Activated naive CD4-positive, alpha-beta T cell treated with anti-CD3 and anti-CD28 coated beads, Interleukin-2, amount 10 ng/mL, durations not matched to agents 7 days and 5 days (primary cell): ENCODE results near the gene GRIK1.

Source experiments
- CTCF ChIA-PET: fragments of 350-600 bp; sonication (Branson Sonifier 250); formaldehyde crosslinking; loops from one replicate; lab custom pipeline; 2021; ENCODE audit warnings: antibody characterized with exemption; lab: Charles Lee
- DNase-seq: peaks from one replicate; pipeline ENCODE4 v3.0.0-alpha.2; 2020
- H3K27ac Mint-ChIP-seq: one replicate; pipeline ENCODE4 v1.8.0; 2021; ENCODE audit warnings: mild to moderate bottlenecking, moderate library complexity, mixed read lengths
- H3K27me3 Mint-ChIP-seq: one replicate; pipeline ENCODE4 v1.8.0; 2021; ENCODE audit warnings: mild to moderate bottlenecking, mixed read lengths
- H3K36me3 Mint-ChIP-seq: one replicate; pipeline ENCODE4 v1.8.0; 2021; ENCODE audit warnings: mixed read lengths
- H3K4me1 Mint-ChIP-seq: one replicate; pipeline ENCODE4 v1.8.0; 2021; ENCODE audit warnings: mixed read lengths
- H3K4me3 Mint-ChIP-seq: one replicate; pipeline ENCODE4 v1.8.0; 2021; ENCODE audit warnings: mild to moderate bottlenecking, moderate library complexity, mixed read lengths
- H3K9me3 Mint-ChIP-seq: one replicate; pipeline ENCODE4 v1.8.0; 2021; ENCODE audit warnings: mixed read lengths

The GRIK1 gene

DNA sequence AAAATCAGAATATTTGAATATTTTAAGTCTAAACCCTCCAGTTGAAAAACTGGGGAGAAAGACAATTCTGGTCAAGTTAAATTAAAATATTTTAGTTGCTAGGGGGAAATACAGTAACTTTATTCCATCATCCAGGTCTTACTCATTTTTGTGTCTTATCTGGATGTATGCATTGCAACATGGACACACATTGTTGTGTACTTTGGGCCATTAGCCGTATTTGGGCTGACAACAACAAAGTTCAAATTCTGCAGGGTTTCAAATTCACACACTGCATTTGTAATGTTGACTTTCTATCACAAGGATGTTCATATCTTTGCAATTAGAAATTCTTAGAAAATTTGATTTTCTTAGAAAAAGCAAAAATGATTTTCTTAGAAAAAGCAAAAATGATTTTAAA, 391.8 kb downstream of the GRIK1 start:
- H3K27ac Mint-ChIP-seq: no peak overlapping the region
- CTCF ChIA-PET: no interaction called here
- H3K27me3 Mint-ChIP-seq: no peaks in the 10 kb centered on the region
- no peaks in the 10 kb centered on the region for H3K4me1 Mint-ChIP-seq
- DNase-seq: no peak
- no peaks in the 10 kb centered on the region for H3K9me3 Mint-ChIP-seq
- H3K4me3 Mint-ChIP-seq: no peak overlapping the region
- H3K36me3 Mint-ChIP-seq: no peaks in the 10 kb centered on the region

DNA sequence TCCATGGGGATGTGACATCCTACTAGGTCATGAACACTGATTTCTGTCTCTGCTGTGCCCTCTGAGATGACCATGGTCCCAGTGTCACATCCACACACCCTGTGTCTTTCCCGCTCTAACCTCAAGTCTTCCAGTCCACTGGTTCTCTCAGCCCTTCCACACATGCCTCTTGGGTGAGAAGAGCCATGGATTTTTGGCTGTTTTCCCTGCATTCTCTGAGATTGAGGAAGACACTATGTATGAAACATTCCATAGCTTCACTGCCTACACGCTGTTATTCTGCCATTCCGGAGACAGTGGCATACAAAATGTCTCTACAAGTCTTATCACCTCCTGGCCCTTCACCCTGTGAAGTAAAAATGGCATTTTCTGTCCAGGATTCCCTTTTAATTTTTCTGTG, 393.7 kb downstream of the GRIK1 start:
- no peak for DNase-seq
- H3K27me3 Mint-ChIP-seq: no peaks in the 10 kb centered on the region
- no peaks in the 10 kb centered on the region for H3K36me3 Mint-ChIP-seq
- CTCF ChIA-PET: no interaction called here
- H3K9me3 Mint-ChIP-seq: no peaks in the 10 kb centered on the region
- H3K4me1 Mint-ChIP-seq: no peaks in the 10 kb centered on the region
- no peak overlapping the region for H3K4me3 Mint-ChIP-seq
- no peak overlapping the region for H3K27ac Mint-ChIP-seq

DNA sequence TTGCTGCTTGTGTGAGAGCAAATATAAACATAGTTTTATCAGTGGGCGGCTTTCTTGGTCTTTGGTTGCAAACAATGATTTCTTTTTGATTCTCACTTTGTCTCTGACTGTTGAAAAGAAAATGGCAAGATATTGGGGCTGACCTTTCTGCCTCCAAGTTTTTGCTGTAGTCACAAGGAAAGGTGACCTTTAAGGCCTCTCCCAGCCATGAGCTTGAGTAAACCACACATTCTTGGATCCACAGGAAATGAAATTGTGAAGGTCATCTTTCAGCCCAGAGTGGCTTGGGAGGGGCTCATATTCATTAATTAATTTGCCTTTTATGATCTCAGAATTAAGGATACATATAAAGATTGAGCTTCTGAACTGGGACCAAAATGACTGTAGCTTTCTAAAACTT, 399.5 kb downstream of the GRIK1 start:
- no peak overlapping the region for H3K4me3 Mint-ChIP-seq
- no peaks in the 10 kb centered on the region for H3K27me3 Mint-ChIP-seq
- CTCF ChIA-PET: no interaction called here
- no peak for DNase-seq
- H3K9me3 Mint-ChIP-seq: peaks cover 3% of the 10 kb centered on the region
- H3K36me3 Mint-ChIP-seq: no peaks in the 10 kb centered on the region
- H3K4me1 Mint-ChIP-seq: no peaks in the 10 kb centered on the region
- no peak overlapping the region for H3K27ac Mint-ChIP-seq

DNA sequence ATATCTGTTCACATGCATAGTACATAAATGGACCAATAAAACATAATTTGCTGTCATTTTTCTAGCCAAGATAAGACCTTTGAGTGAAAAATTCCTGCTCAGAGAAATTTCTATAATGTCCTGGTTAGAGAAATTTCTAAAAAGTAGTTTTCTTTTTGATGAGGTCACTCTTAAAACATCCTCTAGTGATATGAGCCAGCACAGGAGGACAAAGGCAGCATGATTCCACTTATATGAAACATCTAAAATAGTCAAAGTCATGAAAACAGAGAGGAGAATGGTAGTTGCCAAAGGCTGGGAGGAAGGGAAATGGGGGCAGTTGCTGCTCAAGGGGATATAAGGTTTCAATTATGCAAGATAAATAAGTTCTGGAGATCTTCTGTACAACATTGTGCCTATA, 401.7 kb downstream of the GRIK1 start:
- no peak for DNase-seq
- Mint-ChIP-seq H3K27ac (no peak overlapping the region), H3K4me3 (no peak overlapping the region), H3K9me3 (peaks cover 3% of the 10 kb centered on the region), H3K36me3 (no peaks in the 10 kb centered on the region), H3K4me1 (no peaks in the 10 kb centered on the region), H3K27me3 (no peaks in the 10 kb centered on the region)
- CTCF ChIA-PET: no interaction called here

DNA sequence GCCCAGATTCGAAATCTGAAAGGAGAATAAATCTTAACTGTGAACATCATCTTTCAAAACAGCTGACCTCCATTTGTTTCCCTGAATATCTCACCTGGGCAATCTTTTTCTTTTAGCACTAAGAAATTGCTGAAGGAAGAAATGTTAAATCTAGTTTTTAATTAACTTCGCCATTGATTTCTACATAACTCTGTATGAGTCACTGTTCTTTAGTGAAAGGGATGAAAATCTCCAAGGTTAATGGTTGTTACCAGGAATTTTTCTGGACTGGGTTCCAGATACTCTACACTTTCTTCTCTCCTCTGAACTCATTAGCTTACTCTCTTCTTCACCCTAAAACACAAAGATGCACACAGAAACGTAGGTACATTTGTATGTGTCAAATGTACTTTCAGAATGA, 405.3 kb downstream of the GRIK1 start:
- Mint-ChIP-seq H3K36me3 (no peaks in the 10 kb centered on the region), H3K27ac (no peak overlapping the region)
- CTCF ChIA-PET: no interaction called here

DNA sequence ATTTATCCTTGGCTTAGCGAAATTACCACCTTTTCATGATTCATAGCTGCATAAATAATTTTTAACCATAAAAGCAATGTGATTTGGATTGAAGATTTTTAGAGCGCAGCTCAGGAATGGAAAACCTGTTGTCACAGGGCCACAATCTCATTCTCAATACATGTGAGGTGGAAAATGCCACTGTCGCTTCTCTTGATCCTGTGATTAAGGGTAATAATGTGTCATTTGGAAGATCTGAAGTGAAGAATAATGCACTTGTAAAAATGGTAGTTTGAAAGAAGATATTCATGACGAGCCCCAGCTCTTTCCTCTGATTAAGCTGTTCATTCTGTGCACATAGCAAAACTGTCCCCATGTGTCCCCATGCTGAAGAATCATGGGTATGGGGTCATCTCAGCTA, 410.7 kb downstream of the GRIK1 start:
- Mint-ChIP-seq H3K27ac (no peak overlapping the region), H3K9me3 (peaks cover 16% of the 10 kb centered on the region), H3K27me3 (no peaks in the 10 kb centered on the region), H3K36me3 (no peaks in the 10 kb centered on the region), H3K4me3 (no peak overlapping the region), H3K4me1 (no peaks in the 10 kb centered on the region)
- DNase-seq: no peak
- CTCF ChIA-PET: no interaction called here

More for the DNA sequence above, 405.3 kb downstream of the GRIK1 start:
- DNase-seq: no peak
- Mint-ChIP-seq H3K4me3 (no peak overlapping the region), H3K27me3 (no peaks in the 10 kb centered on the region), H3K4me1 (no peaks in the 10 kb centered on the region), H3K9me3 (peaks cover 3% of the 10 kb centered on the region)

DNA sequence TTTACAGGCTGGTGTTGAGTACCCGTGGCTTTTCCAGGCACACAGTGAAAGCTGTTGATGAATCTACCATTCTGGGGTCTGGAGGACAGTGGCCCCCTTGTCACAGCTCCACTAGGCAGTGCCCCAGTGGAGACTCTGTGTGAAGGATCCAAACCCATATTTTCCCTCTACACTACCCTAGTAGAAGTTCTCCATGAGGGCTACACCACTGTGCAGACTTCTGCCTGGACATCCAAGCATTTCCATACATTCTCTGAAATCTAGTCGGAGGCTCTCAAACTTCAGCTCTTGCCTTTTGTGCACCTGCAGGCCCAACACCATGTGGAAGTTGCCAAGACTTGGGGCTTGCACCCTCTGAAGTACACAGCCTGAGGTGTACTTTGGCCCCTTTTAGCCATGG, 413.3 kb downstream of the GRIK1 start:
- CTCF ChIA-PET: no interaction called here
- Mint-ChIP-seq H3K9me3 (peaks cover 16% of the 10 kb centered on the region), H3K27me3 (no peaks in the 10 kb centered on the region), H3K36me3 (no peaks in the 10 kb centered on the region), H3K4me3 (no peak overlapping the region), H3K27ac (no peak overlapping the region), H3K4me1 (no peaks in the 10 kb centered on the region)
- DNase-seq: no peak

DNA sequence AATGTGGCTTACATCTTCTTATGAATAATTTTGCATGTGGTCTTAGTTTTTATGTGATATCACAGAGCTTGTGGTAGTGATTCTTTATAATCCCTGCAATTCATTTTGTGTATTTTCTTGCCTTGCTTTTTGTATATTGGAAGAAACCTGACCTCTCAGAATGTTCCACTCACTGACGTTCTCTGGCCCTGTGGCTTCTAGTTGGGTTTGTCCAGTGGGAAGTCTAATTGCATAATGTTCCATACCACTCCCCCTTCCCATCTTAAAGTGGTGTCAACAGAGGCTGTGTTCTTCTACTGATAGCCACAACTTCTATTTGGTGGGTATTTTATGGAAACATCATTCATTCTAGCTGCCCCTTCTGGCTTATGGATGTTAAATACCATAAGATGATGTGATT, 415.7 kb downstream of the GRIK1 start:
- peaks cover 16% of the 10 kb centered on the region for H3K9me3 Mint-ChIP-seq
- no peaks in the 10 kb centered on the region for H3K4me1 Mint-ChIP-seq
- no peak overlapping the region for H3K4me3 Mint-ChIP-seq
- no peak overlapping the region for H3K27ac Mint-ChIP-seq
- H3K27me3 Mint-ChIP-seq: no peaks in the 10 kb centered on the region
- CTCF ChIA-PET: no interaction called here
- no peak for DNase-seq
- H3K36me3 Mint-ChIP-seq: no peaks in the 10 kb centered on the region

DNA sequence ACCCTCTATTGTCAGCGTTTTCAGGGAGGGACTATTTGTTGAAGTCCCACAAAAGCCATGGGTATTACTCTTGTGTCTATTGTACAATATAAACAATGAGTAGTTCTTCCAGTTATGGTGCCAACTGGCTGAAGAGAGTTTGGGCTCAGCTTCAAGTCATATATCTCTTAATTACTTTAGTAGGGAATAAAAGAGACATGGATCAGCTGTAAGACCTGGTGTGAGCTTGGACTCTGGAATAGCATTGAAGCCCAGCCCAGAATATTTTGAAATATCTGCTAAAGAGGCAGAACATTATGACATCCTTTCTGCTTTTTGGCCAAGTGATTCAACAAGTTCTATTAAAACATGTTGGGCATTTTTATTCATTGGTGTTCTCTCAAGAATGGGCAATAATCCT, 416.1 kb downstream of the GRIK1 start:
- CTCF ChIA-PET: no interaction called here

DNA sequence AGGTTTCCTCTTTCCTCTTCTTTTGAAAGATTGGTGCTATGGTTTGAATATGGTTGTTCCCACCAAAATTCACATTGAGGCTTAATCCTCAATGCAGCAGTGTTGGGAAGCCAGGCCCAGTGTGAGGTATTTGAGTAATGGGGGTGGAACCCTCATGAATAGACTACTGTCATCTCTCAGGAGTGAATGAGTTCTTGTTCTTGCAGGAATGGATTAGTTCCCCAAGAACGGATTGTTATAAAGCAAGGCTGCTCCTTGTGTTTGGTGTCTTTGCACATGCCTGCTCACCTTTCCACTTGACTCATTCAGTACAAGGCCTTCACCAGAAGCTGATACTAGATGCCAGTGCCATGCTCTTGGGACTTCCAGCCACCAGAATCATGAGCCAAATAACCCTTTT, 417.9 kb downstream of the GRIK1 start:
- DNase-seq: no peak
- no peak overlapping the region for H3K27ac Mint-ChIP-seq
- CTCF ChIA-PET: no interaction called here
- H3K36me3 Mint-ChIP-seq: no peaks in the 10 kb centered on the region
- H3K9me3 Mint-ChIP-seq: peaks cover 11% of the 10 kb centered on the region
- H3K4me1 Mint-ChIP-seq: no peaks in the 10 kb centered on the region
- no peak overlapping the region for H3K4me3 Mint-ChIP-seq
- H3K27me3 Mint-ChIP-seq: no peaks in the 10 kb centered on the region

More for the DNA sequence above, 416.1 kb downstream of the GRIK1 start:
- no peaks in the 10 kb centered on the region for H3K27me3 Mint-ChIP-seq
- no peak overlapping the region for H3K4me3 Mint-ChIP-seq
- no peaks in the 10 kb centered on the region for H3K4me1 Mint-ChIP-seq
- H3K36me3 Mint-ChIP-seq: no peaks in the 10 kb centered on the region
- no peak overlapping the region for H3K27ac Mint-ChIP-seq
- H3K9me3 Mint-ChIP-seq: peaks cover 16% of the 10 kb centered on the region
- no peak for DNase-seq

DNA sequence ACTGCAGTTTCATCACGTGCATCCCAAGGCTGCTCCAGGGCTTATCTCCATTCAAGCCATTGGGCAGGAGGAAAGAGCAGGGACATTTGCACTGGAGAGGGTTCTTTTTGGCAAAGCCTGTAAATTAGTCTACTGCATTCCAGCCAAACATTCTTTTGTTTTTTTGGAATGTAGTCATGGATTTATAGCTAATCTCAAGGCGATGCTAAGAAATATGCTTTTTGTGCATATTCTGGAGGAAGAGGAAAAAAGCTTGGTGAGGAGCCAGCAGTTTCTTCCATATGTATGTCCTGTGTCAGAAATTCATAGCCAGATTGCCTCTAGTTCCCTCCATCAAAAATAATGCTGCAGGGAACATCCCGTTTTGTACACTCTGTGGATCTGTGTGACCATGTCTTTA, 419.6 kb downstream of the GRIK1 start:
- Mint-ChIP-seq H3K36me3 (no peaks in the 10 kb centered on the region), H3K27ac (no peak overlapping the region), H3K4me1 (no peaks in the 10 kb centered on the region), H3K4me3 (no peak overlapping the region), H3K9me3 (peaks cover 1% of the 10 kb centered on the region), H3K27me3 (no peaks in the 10 kb centered on the region)
- DNase-seq: no peak
- CTCF ChIA-PET: no interaction called here

DNA sequence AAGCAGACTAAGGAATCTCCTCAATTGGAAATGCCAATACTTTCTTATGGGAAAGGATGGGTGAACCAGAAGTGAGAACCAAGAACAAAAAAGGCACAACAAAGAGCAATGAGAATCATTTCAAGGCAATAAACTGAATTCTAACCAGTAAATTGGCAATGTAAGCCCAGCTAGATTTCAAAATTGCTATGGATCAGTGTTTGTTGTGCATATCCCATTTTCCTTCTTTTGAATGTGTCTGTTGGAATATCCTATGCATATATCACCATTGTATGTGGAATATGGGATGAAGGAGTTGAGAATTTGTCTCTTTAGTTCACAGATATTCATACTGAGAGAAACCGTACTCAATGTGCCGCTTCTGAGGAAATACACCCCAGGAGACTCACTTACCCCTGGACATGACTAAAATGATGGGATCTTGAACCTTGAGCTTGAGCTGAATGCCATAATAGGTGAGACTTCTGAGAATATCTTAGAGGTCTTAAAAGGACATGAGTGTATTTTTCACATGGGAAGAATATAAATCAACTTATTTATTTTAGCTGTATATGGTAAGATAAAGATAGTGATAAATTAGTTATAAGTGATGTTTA, 425.0 kb downstream of the GRIK1 start:
- Mint-ChIP-seq H3K27ac (no peak overlapping the region), H3K4me1 (no peaks in the 10 kb centered on the region), H3K27me3 (no peaks in the 10 kb centered on the region), H3K4me3 (no peak overlapping the region), H3K9me3 (peaks cover 13% of the 10 kb centered on the region), H3K36me3 (no peaks in the 10 kb centered on the region)
- no peak for DNase-seq
- CTCF ChIA-PET: no interaction called here

DNA sequence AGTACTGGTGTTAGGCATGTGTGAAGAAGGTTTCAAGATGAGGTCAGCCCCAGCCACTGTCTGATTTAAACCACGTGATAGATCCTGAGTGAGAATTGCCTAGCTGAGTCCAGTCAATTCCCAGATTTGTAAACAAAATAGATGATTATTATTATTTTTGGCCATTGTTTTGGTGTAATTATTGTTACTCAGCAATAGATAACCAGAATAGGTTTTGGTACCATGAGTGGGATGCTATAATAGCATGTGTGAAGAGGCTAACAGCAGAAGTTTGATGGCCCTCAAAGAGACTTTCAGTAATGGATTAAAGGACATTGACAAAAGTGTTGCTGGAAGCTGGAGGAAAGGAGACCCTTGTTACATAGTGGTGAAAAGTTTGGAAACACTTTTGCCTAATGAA, 426.3 kb downstream of the GRIK1 start:
- Mint-ChIP-seq H3K27ac (no peak overlapping the region), H3K36me3 (no peaks in the 10 kb centered on the region), H3K27me3 (no peaks in the 10 kb centered on the region), H3K4me1 (no peaks in the 10 kb centered on the region), H3K4me3 (no peak overlapping the region), H3K9me3 (peaks cover 13% of the 10 kb centered on the region)
- no peak for DNase-seq
- CTCF ChIA-PET: no interaction called here

DNA sequence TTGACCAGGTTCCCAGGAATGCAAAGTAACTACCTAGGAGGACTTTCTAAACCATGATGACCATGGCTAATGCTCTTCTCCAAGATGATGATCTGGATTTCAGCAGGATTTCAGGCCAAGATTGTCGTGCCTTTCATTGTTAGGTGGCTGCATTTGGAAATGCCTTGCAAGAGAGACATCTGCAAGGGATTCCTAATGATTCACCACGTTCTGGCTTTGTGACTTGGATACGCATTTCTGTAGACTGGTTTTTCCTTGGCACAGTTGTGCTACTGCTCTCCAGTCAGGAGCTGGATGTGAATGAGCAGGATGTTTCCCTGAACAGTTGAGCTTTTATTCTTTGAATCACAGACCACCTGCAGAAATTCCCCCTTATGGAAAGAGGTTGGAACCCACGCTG, 428.7 kb downstream of the GRIK1 start:
- no peaks in the 10 kb centered on the region for H3K27me3 Mint-ChIP-seq
- CTCF ChIA-PET: no interaction called here
- no peaks in the 10 kb centered on the region for H3K36me3 Mint-ChIP-seq
- no peak overlapping the region for H3K4me3 Mint-ChIP-seq
- H3K27ac Mint-ChIP-seq: no peak overlapping the region
- peaks cover 13% of the 10 kb centered on the region for H3K9me3 Mint-ChIP-seq
- H3K4me1 Mint-ChIP-seq: no peaks in the 10 kb centered on the region
- DNase-seq: no peak

DNA sequence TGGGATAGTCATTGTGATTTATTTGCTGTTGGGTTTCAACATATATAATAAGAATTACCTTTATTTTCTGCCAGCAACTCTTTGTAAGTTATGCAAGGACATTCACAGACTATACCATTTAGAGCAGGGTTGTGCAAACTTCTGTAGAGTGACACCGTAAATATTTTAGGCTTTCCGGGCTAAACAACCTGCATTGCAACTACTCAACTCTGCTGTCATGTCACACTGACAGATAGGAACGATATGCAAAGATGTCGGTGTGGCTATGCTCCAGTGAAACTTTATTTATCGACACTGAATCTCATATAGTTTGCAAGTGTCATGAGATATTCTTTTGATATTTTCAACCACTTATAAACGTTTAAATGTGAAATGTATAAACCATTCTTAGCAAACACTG, 430.7 kb downstream of the GRIK1 start:
- H3K4me1 Mint-ChIP-seq: no peaks in the 10 kb centered on the region
- no peak overlapping the region for H3K4me3 Mint-ChIP-seq
- peaks cover 8% of the 10 kb centered on the region for H3K9me3 Mint-ChIP-seq
- H3K27me3 Mint-ChIP-seq: no peaks in the 10 kb centered on the region
- no peaks in the 10 kb centered on the region for H3K36me3 Mint-ChIP-seq
- no peak for DNase-seq
- H3K27ac Mint-ChIP-seq: no peak overlapping the region
- CTCF ChIA-PET: no interaction called here

DNA sequence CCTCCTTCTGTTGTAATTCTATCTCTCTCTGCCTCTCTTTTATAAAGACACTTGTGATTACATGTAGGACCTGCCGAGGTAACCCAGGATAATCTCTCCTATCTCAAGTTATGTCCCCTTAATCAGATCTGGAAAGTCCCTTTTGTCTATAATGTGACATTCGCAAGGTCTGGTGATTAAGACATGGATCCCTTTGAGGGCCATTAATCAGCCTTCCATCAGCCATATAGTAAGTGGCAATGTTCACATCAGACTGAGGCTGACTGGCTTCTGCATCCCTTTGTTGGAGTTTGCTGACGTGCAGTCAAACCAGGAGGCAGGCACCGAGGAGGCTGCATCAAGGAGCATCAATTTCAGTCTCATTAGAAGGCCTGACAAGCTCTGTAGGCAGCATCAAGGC, 431.5 kb downstream of the GRIK1 start:
- Mint-ChIP-seq H3K36me3 (no peaks in the 10 kb centered on the region), H3K27ac (no peak overlapping the region), H3K4me1 (no peaks in the 10 kb centered on the region), H3K4me3 (no peak overlapping the region), H3K27me3 (no peaks in the 10 kb centered on the region), H3K9me3 (peaks cover 2% of the 10 kb centered on the region)
- no peak for DNase-seq
- CTCF ChIA-PET: no interaction called here
